Activated CD4-positive, alpha-beta memory T cell treated with anti-CD3 and anti-CD28 coated beads, Interleukin-2, amount 10 ng/mL, durations not matched to agents 7 days and 5 days (primary cell): Measurements from ENCODE around the gene DTNB. TPM values are rescaled to one million over a fixed set of nuclear protein-coding genes. Genes with fewer than 3 reads are reported as not detected.

ENCODE experiments used
- CTCF ChIA-PET: fragments of 350-600 bp; sonication (Branson Sonifier 250); formaldehyde crosslinking; loops from one replicate; lab custom pipeline; 2021; ENCODE audit warnings: antibody characterized with exemption, inconsistent platforms; lab: Charles Lee
- POLR2A ChIA-PET: fragments of 350-600 bp; sonication (Branson Sonifier 250); formaldehyde crosslinking; loops from one replicate; lab custom pipeline; 2021; ENCODE audit warnings: antibody characterized with exemption; lab: Charles Lee
- DNase-seq: peaks from one replicate; pipeline ENCODE4 v3.0.0-alpha.2; 2020
- H3K27ac Mint-ChIP-seq: one replicate; pipeline ENCODE4 v1.8.0; 2021; ENCODE audit warnings: mild to moderate bottlenecking, mixed read lengths
- H3K27me3 Mint-ChIP-seq: one replicate; pipeline ENCODE4 v1.8.0; 2021; ENCODE audit warnings: mixed read lengths
- H3K36me3 Mint-ChIP-seq: one replicate; pipeline ENCODE4 v1.8.0; 2021; ENCODE audit warnings: low read depth, mixed read lengths
- H3K4me1 Mint-ChIP-seq: one replicate; pipeline ENCODE4 v1.8.0; 2021; ENCODE audit warnings: mixed read lengths
- H3K4me3 Mint-ChIP-seq: one replicate; pipeline ENCODE4 v1.8.0; 2021; ENCODE audit warnings: mild to moderate bottlenecking, mixed read lengths
- H3K9me3 Mint-ChIP-seq: one replicate; pipeline ENCODE4 v1.8.0; 2021; ENCODE audit warnings: mixed read lengths
- total RNA-seq, 2 experiments: library from RNA; stranded (reverse); gene quantifications; one replicate each; pipeline ENCODE4 v1.2.3, GENCODE V29; 2021

DTNB gene
- total RNA-seq, 2 experiments from 2014 or later = 27.0 to 29.8 TPM

DNA sequence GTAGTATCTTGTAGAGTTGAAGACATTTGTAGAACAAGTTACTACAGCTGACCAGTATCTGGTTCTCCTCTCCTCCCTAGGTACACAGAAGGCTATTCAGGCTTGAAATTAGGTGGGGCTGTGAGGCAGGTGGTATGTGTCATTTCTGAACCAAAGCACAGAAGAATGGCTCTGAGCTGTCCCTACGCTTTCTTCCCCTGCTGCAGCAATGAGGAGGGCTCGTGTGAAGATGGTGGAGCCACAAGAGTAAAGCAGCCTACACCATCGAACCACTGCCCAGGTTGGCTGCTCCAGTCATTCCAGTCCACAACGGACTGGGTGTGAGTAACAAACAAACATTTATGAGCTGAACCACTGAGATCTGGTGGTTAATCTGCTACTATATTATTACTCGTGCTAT lies 148.9 kb downstream of the DTNB start:
- no peaks in the 10 kb centered on the region for H3K9me3 Mint-ChIP-seq
- no peak overlapping the region for H3K27ac Mint-ChIP-seq
- ChIA-PET CTCF (interaction anchor here (0.7 to 1.1 kb wide), 4 partner anchors 19 to 358 kb away, joined by 3 to 4 read pairs (median 3); no protein-coding TSS in a partner anchor), POLR2A (interaction anchor here (0.7 kb wide), 1 partner anchor 605 kb away, joined by 5 read pairs; no protein-coding TSS in a partner anchor)
- DNase-seq = no peak
- H3K27me3 Mint-ChIP-seq = no peaks in the 10 kb centered on the region
- H3K4me1 Mint-ChIP-seq = peaks cover 11% of the 10 kb centered on the region
- peaks cover 4% of the 10 kb centered on the region for H3K36me3 Mint-ChIP-seq
- no peak overlapping the region for H3K4me3 Mint-ChIP-seq

DNA sequence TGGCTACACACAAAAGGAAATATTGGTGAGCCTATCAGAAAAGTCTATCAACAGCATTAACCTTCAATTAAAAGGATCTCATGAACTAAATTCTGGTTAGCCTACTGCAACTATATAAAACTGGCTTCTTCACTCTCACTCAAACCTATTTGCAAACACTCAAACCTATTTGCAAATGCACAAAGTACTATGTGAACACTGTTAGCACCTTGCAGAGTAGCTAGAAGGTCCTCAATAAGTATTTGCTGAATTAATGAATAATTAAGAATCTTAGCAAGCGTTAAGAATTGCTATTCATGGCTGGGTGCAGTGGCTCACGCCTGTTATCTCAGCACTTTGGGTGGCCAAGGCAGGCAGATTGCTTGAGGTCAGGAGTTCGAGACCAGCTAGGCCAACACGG lies 150.3 kb downstream of the DTNB start:
- POLR2A ChIA-PET = no interaction called here
- no peak overlapping the region for H3K4me3 Mint-ChIP-seq

DNA sequence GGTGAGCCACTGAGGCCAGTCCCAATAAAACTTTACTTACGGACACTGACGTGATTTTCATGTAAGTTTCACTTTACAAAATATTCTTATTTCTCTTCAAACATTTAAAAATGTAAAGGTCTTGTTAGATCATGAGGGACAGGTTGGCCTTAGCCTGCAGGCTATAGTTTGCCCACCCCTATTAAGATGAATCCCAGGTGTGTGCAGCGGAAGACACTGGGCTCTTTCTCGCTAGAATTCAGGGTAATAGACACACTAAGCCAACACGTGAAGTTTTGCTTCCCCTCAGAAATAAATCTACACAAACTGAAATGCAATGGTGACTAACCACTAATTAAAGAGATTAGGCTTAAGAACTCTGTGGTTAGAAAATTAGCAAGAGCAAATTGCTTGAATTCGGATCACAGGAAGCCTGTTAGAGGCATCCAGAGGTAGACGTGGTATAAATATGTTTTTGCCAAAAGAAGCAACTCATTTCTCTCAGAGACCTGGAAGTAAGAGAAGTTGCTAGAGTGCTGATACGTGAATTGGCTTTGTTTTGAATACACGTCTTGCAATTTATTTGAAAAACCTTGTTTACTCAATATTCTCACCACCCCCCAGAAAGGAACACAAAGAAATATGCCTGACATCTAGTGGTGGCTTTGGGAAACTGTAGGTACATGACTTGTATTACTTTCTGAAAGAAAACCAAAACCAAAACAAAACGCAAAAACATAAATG lies 151.6 kb downstream of the DTNB start:
- H3K27me3 Mint-ChIP-seq = no peaks in the 10 kb centered on the region
- peak overlapping the region; percentile 56 for H3K27ac Mint-ChIP-seq
- H3K4me1 Mint-ChIP-seq = peaks cover 18% of the 10 kb centered on the region
- POLR2A ChIA-PET = interaction anchor here (0.9 to 1.2 kb wide), 3 partner anchors 160 to 248 kb away, joined by 3 to 6 read pairs (median 4); partner anchors contain the start of gene DNMT3A
- no peaks in the 10 kb centered on the region for H3K9me3 Mint-ChIP-seq
- CTCF ChIA-PET = interaction anchor here (0.7 kb wide), 1 partner anchor 32 kb away, joined by 3 read pairs; no protein-coding TSS in a partner anchor
- peak; percentile 38 for DNase-seq
- H3K36me3 Mint-ChIP-seq = no peaks in the 10 kb centered on the region
- H3K4me3 Mint-ChIP-seq = no peak overlapping the region

More for the DNA sequence above, 150.3 kb downstream of the DTNB start:
- Mint-ChIP-seq H3K9me3 (no peaks in the 10 kb centered on the region), H3K27ac (peak overlapping the region; percentile 34), H3K36me3 (no peaks in the 10 kb centered on the region), H3K4me1 (peaks cover 11% of the 10 kb centered on the region), H3K27me3 (no peaks in the 10 kb centered on the region)
- CTCF ChIA-PET = interaction anchor here (1.2 kb wide), 1 partner anchor 161 kb away, joined by 5 read pairs; no protein-coding TSS in a partner anchor
- no peak for DNase-seq

DNA sequence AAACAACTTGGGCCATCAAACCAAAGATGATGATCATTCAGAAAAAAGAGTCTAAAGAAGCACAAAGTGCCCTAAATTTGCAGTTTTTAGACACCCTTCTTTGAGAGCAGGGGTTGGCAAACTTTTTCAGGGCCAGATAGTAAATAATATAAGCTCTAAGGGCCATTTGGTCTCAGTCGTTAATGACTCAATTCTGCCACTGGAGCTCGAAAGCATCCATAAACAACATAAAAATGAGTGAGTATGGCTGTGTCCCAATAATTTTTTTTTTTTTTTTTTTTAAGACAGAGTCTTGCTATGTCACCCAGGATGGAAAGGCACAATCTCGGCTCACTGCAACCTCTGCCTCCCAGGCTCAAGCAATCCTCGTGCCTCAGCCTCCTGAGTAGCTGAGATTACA lies 152.3 kb downstream of the DTNB start:
- Mint-ChIP-seq H3K9me3 (no peaks in the 10 kb centered on the region), H3K4me3 (no peak overlapping the region), H3K4me1 (peaks cover 19% of the 10 kb centered on the region), H3K27ac (no peak overlapping the region), H3K27me3 (no peaks in the 10 kb centered on the region), H3K36me3 (no peaks in the 10 kb centered on the region)
- POLR2A ChIA-PET = interaction anchor here (0.9 to 1.2 kb wide), 3 partner anchors 159 to 247 kb away, joined by 3 to 6 read pairs (median 4); partner anchors contain the start of gene DNMT3A
- CTCF ChIA-PET = interaction anchor here (0.7 to 1.4 kb wide), 4 partner anchors 33 to 1091 kb away, joined by 3 to 4 read pairs (median 3); no protein-coding TSS in a partner anchor
- no peak for DNase-seq

DNA sequence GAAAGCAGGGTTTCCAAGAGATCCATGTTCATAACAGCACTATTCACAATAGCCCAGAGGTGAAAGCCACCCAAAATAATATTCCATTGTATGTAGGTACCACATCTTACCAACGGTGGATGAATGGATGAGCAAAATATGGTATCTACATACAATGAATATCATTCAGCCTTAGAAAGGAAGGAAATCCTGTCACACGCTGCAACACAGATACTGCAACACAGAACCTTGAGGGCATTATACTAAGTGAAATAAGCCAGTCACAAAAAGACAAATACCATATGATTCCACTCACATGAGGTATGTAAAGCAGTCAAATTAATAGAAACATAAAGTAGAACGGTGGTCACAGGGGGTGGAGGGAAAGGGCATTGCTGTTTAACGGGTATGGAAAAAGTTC lies 155.7 kb downstream of the DTNB start:
- Mint-ChIP-seq H3K4me1 (peaks cover 29% of the 10 kb centered on the region), H3K4me3 (no peak overlapping the region), H3K27ac (no peak overlapping the region), H3K9me3 (no peaks in the 10 kb centered on the region), H3K27me3 (no peaks in the 10 kb centered on the region), H3K36me3 (peaks cover 3% of the 10 kb centered on the region)
- no peak for DNase-seq
- POLR2A ChIA-PET = no interaction called here
- CTCF ChIA-PET = interaction anchor here (3.2 kb wide), 1 partner anchor 155 kb away, joined by 10 read pairs; no protein-coding TSS in a partner anchor

DNA sequence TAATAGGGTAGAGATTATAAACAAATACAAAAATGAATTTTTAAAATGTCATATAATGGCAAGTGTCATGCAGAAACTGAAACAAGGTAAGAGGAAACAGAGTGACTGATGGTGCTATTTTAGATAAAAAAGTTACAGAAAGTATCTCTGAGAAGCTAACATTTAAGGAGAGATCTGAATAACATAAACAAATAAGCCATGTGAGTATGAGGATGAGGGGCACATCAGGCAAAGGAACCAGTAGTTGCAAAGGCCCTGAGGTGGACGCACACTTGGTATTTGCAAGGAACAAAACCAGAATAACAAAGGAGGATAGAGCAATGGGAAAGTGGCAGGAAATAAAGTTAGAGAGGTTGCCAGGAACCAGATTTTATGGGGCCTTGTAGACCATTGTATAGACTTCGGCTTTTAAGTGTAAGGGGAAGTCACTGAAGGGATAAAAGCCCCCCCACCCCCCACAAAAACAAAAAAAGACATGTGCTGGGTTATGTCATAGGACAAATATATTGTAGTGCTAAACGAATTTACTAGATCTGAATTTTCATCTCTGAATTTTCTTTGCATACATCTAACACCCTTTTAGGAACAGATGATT lies 159.2 kb downstream of the DTNB start:
- H3K4me3 Mint-ChIP-seq = no peak overlapping the region
- peaks cover 19% of the 10 kb centered on the region for H3K4me1 Mint-ChIP-seq
- peaks cover 3% of the 10 kb centered on the region for H3K36me3 Mint-ChIP-seq
- H3K27me3 Mint-ChIP-seq = no peaks in the 10 kb centered on the region
- H3K27ac Mint-ChIP-seq = no peak overlapping the region
- ChIA-PET CTCF (interaction anchor here (0.6 to 2.0 kb wide), 2 partner anchors 152 to 168 kb away, joined by 3 to 5 read pairs; no protein-coding TSS in a partner anchor), POLR2A (interaction anchor here (1.0 kb wide), 1 partner anchor 152 kb away, joined by 4 read pairs; no protein-coding TSS in a partner anchor)
- H3K9me3 Mint-ChIP-seq = no peaks in the 10 kb centered on the region
- no peak for DNase-seq

DNA sequence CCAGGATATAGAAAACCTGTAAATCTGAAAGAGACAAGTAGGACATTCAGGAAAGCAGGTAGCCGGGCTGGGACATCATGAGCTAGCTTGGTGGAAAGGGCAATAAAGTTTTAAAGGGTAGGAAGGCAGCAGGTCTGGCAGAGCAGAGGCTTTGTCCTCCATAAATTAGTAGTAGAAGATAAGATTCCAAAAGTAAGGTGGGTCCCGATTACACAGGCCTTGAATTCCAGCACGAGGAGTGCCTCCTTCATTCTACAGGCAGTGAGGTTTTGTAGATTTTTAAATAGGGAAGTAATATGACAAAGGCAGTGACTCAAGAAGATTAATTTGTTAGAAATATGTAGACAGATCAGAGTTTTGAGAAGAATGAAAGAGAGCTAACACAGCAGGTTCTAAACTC lies 160.7 kb downstream of the DTNB start:
- CTCF ChIA-PET = interaction anchor here (0.6 to 2.0 kb wide), 3 partner anchors 9 to 219 kb away, joined by 3 to 5 read pairs (median 4); no protein-coding TSS in a partner anchor
- no peak overlapping the region for H3K27ac Mint-ChIP-seq

DNA sequence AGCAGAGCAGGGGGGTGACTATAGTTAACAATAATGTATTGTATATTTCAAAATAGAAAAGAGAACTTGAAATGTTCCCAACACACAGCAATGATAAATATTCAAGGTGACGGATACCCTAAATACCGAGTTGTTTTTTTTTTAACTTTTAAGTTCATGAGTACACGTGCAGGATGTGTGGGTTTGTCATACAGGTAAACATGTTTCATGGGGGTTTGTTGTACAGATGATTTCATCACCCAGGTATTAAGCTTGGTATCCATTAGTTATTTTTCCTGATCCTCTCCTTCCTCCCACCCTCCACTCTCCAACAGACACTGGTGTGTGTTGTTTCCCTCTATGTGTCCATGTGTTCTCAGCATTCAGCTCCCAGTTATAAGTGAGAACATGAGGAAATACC lies 167.2 kb downstream of the DTNB start:
- Mint-ChIP-seq H3K4me3 (no peak overlapping the region), H3K36me3 (no peaks in the 10 kb centered on the region), H3K4me1 (no peaks in the 10 kb centered on the region), H3K27ac (no peak overlapping the region), H3K27me3 (no peaks in the 10 kb centered on the region), H3K9me3 (no peaks in the 10 kb centered on the region)
- CTCF ChIA-PET = interaction anchor here (1.0 kb wide), 1 partner anchor 26 kb away, joined by 3 read pairs; no protein-coding TSS in a partner anchor
- POLR2A ChIA-PET = no interaction called here
- DNase-seq = no peak

More for the DNA sequence above, 160.7 kb downstream of the DTNB start:
- peaks cover 3% of the 10 kb centered on the region for H3K36me3 Mint-ChIP-seq
- no peaks in the 10 kb centered on the region for H3K9me3 Mint-ChIP-seq
- no peaks in the 10 kb centered on the region for H3K27me3 Mint-ChIP-seq
- no peak for DNase-seq
- H3K4me1 Mint-ChIP-seq = peaks cover 18% of the 10 kb centered on the region
- POLR2A ChIA-PET = no interaction called here
- no peak overlapping the region for H3K4me3 Mint-ChIP-seq

DNA sequence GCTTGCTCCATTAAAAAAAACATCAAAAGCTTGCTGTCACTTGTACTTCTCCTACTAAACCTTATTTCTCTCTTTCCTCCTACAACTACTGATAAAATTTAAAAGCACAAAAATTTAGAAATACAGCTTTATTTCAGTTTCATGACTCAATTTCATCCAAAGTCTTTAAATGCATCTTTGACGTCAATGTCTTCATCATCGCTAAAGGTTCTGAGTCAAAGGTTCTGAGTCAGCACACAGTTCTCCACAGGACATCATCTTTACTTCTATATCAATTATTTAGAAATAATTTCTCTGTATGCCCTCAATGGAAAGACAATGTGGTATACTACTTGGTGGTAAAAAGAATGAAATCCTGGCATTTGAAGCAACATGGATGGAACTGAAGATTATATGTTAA lies 167.8 kb downstream of the DTNB start:
- Mint-ChIP-seq H3K4me1 (no peaks in the 10 kb centered on the region), H3K27me3 (no peaks in the 10 kb centered on the region), H3K9me3 (no peaks in the 10 kb centered on the region), H3K27ac (no peak overlapping the region), H3K4me3 (no peak overlapping the region), H3K36me3 (no peaks in the 10 kb centered on the region)
- ChIA-PET CTCF (interaction anchor here (1.0 kb wide), 1 partner anchor 25 kb away, joined by 3 read pairs; no protein-coding TSS in a partner anchor), POLR2A (no interaction called here)
- DNase-seq = no peak

DNA sequence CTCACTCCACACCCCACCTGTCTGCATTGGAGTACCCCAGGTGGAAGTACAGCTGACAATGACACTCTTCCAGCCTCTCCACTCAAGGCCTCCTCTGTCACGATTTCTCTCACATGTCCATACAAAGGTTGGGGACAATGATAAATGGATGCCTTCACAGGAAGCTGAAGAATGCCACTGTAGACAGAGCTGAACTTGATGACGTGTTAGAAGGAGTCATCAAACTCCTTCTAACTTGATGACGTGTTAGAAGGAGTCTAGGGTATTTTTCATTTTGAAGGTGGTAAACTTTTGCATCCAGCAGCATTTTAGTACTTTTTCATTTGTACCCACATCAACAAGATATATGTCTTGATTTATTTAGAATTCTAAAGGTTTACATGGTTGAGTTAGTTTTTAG lies 168.2 kb downstream of the DTNB start:
- POLR2A ChIA-PET = no interaction called here
- Mint-ChIP-seq H3K9me3 (no peaks in the 10 kb centered on the region), H3K4me3 (no peak overlapping the region), H3K36me3 (no peaks in the 10 kb centered on the region), H3K27ac (no peak overlapping the region), H3K27me3 (no peaks in the 10 kb centered on the region), H3K4me1 (no peaks in the 10 kb centered on the region)
- CTCF ChIA-PET = interaction anchor here (1.0 kb wide), 1 partner anchor 25 kb away, joined by 3 read pairs; no protein-coding TSS in a partner anchor
- no peak for DNase-seq

DNA sequence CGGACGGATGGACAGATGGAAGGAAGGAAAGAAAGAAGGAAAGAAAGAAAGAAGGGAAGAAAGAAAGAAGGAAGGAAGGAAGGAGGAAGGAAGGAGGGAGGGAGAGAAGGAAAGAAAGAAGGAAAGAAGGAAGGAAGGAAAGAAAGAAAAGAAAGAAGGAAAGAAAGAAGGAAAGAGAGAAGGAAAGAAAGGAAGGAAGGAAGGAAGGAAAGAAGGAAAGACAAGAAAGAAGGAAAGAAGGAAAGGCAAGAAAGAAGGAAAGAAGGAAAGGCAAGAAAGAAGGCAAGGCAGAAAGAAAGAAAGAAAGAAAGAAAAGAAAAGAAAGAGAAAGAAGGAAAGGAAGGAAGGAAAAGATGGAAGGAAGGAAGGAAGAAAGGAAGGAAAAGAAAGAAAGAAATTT lies 169.1 kb downstream of the DTNB start:
- H3K36me3 Mint-ChIP-seq = no peaks in the 10 kb centered on the region
- H3K27me3 Mint-ChIP-seq = no peaks in the 10 kb centered on the region
- POLR2A ChIA-PET = no interaction called here
- no peak for DNase-seq
- no peak overlapping the region for H3K4me3 Mint-ChIP-seq
- no peaks in the 10 kb centered on the region for H3K4me1 Mint-ChIP-seq
- CTCF ChIA-PET = interaction anchor here (1.9 kb wide), 1 partner anchor 8 kb away, joined by 4 read pairs; no protein-coding TSS in a partner anchor
- no peak overlapping the region for H3K27ac Mint-ChIP-seq
- H3K9me3 Mint-ChIP-seq = no peaks in the 10 kb centered on the region

DNA sequence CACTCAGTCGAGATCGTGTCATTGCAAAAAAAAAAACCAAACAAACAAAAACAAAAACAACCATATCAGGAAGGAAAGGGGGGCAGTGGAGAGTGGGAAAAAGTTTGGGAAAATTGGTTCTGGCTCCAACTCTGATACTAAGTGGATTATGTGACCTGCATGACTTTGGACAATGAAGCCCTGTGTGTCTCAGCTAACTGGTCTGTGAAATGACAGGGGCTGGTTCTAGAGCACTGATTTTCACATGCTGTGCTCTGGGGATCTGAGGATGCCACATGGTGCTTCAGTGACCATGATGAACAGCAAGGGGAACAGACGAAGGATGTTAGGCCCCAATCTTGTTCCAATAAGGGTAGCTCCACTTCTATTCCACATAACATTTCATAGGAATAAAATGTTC lies 174.2 kb downstream of the DTNB start:
- Mint-ChIP-seq H3K4me1 (peaks cover 7% of the 10 kb centered on the region), H3K27me3 (no peaks in the 10 kb centered on the region), H3K4me3 (no peak overlapping the region), H3K27ac (no peak overlapping the region), H3K36me3 (peaks cover 7% of the 10 kb centered on the region), H3K9me3 (no peaks in the 10 kb centered on the region)
- no peak for DNase-seq
- POLR2A ChIA-PET = no interaction called here
- CTCF ChIA-PET = no interaction called here
